HG03196 (cell line): Measurements from ENCODE around the gene FAM217A.

Experiments
- ATAC-seq: cut with Tn5 transposase; IDR thresholded peaks from one replicate; pipeline ENCODE4 v1.9.1; 2021; ENCODE audit not compliant: unreplicated experiment

The FAM217A gene

GRCh38 chr6:4085332-4085700 lies 6.4 kb upstream of the FAM217A start:
- ATAC-seq = no peak

DNA sequence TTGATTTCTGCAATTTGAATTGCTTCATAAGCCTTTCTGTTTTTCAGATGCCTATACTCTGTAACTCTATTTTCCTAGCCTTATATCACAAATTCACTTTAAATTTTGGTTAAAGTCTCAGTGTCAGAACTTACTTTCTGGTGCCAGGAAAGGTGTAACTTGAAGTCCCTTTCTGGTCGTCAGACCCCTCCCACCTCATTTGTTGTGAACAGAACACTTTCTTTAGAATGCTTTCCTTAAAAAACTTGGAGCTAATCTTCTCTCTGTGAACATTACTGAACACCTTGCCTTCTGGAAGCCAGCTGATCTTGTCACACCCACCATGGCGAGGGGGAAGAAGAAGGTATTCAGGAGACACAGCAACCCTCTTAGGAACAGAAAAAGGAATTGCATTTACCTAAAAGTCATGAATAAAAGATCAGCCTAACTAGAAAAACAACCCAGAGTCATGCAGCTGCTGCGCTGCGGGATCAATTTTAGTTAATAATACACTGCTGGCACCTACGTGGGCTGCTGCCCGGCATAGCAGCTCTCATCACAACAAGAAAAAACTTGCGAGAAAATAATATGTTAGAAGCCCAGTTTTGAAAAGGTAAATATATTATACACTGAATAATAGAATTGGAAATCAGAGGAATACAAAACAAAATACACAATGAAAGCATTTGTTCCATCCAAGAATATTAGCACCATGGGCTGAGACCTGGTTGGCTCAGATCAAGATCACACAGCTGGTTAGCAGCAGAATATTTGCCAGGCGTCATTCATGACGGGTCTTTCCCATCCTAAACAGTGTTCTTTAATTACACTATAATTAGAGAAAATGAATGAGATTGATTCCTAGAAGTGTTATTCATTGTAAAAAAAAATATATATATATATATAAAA lies 5.8 kb upstream of the FAM217A start:
- no peak for ATAC-seq

DNA sequence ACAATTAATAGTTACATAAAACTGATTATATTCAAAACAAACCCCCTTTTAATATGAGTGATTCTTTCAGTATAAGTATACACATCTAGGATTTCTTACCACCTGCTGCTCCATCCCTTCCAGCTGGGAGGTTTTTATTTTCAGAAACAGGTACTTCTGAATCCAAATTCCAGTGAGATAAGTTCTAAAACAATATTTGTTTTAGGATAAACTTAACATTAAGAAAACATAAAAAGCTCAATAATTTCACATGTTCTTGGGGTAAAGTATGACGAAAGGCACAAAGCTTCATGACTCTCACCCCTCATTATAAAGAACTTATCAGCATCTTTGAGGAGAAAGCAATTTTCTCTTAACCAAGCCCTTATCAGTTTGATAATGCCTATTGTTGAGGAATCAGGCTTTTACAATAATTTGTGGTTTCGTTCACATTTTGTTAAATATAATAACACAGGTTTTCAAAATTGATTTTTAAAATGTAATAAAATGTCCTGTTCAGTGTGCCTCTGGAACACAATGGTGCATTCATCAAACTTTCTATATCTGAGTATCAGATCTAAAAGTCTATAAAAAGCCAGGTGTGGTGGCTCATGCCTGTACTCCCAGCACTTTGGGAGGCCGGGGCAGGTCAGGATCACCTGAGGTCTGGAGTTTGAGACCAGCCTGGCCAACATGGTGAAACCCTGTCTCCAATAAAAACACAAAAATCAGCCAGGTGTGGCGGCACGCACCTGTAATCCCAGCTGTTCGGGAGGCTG lies 4.3 kb downstream of the FAM217A start:
- no peak for ATAC-seq

GRCh38 chr6:4071330-4071729 lies 7.6 kb downstream of the FAM217A start:
- ATAC-seq = no peak

- no peak for ATAC-seq
These were observed 9.7 kb downstream of the FAM217A start for GRCh38 chr6:4069199-4069598.

- ATAC-seq = no peak
These were observed 11.3 kb downstream of the FAM217A start for GRCh38 chr6:4067673-4068072.

DNA sequence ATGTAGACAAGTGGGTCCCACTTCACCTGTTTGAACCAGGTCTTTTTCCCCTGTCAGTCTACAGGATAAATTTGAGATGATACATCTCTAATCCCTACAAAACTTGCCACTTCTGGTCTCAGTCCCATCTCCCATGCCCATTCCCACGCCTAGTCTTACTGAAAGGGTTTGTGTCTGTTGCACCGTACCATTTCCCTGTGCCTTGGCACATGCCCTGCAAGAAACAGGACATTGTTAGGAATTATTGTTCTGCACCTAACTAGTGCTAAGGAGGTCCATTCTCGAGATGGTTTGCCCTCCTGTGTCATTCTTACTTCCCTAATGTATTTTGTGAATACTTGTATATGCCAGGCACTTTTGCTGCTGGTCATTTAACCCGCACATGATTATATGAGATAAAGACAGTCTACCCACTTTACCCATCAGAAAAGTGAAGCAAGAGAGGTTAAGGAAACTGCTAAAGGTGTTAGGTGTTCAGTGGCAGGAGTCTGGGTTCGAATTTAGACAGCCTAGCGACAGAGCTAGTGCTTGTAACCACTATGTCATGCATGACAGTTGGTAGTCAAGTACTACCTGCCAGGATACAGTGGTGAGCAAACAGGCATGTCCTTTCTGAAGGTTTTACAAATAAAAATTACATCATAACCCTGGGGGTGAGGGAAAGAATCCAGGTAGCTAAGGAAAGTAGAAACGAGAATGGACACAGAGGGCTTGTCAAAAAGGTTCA lies 12.7 kb downstream of the FAM217A start:
- no peak for ATAC-seq

DNA sequence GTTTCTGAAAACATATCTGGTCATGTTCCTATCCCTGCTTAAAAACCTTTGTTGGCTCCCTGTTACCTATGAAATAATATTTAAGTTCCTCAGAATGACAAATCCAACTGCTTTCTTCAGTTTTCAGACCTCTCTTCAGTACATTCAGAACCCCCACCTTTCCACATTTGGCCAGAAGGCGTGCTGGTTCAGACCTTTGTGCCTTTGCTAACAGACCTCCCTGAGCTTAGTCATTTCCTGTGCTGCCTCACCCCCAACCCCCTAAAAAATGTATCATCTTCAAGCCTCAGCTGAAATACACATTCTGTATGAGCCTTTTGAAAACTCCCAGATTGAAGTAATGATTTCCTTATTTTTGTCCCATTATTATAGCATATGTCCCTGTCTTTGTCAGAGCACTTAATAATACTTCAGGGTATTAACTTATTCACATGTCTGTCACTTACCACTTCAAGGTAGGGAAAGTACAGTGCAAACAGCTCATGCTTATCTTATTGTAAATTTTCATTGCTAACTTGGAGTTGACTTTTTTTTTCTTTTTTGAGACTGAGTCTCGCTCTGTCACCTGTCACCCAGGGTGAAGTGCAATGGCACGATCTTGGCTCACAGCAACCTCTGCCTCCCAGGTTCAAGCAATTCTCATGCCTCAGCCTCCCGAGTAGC lies 19.7 kb downstream of the FAM217A start:
- no peak for ATAC-seq

- no peak for ATAC-seq
These were observed 21.9 kb downstream of the FAM217A start for GRCh38 chr6:4057036-4057435.

DNA sequence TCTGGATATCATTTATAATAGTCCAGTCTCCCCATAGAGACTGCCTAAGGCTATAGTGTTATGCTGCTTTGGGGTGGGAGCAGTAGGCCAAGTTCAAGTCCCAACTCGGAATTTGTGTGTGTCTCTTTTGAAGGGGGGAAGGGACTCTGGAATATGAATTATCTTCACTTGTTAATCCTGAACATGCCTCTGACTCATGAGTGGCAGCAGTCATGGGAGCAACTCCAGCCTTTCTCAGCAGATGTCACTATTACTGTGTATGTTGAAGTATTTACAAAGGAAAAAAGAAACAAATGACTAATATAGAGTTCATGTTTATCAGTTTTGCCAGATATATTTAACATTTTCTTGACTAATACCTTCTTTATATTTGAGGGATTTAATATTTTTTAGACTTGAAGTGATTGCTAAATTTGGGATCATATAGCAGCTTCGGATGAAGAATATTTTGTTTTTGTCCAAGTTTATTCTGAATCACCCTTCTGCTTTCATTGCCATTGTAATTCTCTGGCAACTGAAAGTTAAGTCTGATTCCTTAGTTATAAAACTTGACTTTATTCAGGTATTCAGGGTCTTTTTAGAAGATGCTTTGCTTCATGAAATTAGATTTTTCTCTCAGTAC lies 23.4 kb downstream of the FAM217A start:
- ATAC-seq = no peak

GRCh38 chr6:4049246-4049645 lies 29.7 kb downstream of the FAM217A start:
- no peak for ATAC-seq

DNA sequence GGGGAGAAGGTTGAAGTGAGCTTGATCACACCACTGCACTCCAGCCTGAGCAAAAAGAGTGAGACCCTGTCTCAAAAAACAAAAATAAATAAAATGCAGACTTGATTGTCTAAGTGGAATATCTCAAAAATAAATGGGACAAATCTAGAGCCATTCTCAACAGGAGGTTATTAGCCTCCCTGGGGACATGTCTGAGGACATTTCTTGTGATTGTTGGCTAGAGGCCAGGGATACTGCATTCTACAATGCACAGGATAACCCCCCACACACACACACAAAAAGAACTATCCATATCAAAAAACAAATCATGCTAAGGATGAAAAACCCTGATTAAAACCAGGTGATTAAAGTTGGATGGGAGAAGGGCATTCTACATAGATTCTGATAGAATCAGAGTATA lies 37.5 kb downstream of the FAM217A start:
- no peak for ATAC-seq

GRCh38 chr6:4039348-4039747 lies 39.6 kb downstream of the FAM217A start:
- no peak for ATAC-seq

DNA sequence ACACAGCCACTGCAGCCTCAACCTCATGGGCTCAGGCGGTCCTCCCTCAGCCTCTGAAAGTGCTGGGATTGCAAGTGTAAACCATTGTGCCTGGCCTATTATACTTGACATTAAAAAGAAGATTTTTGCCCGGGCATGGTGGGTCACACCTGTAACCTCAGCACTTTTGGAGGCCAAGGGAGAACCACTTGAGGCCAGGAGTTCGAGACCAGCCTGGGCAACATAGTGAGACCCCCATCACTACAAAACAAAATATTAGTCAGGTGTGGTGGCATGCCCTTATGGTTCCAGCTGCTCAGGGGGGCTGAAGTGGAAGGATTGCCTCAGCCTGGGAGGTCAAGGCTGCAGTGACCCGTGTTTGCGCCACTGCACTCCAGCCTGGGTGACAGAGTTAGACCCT lies 42.4 kb downstream of the FAM217A start:
- ATAC-seq = no peak

- no peak for ATAC-seq
These were observed 46.5 kb downstream of the FAM217A start for GRCh38 chr6:4032475-4032874.

- no peak for ATAC-seq
These were observed 47.5 kb downstream of the FAM217A start for GRCh38 chr6:4031442-4031841.

GRCh38 chr6:4030669-4031068 lies 48.3 kb downstream of the FAM217A start:
- no peak for ATAC-seq

DNA sequence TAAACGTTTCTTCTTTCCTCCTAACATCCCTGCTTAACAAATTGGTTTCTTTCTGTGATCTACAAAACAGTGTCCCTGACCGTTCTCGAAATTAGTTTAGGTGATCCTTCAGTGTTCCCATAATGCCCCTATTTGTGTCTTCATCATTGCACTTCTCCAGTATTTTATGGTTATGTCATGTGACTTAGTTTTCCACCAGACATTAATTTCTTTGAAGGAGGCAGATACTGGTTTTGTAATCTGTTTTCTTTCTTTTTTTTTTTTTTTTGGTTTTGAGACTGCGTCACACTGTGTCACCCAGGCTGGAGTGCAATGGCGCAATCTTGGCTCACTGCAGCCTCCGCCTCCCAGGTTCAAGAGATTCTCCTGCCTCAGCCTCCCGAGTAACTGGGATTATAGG lies 49.2 kb downstream of the FAM217A start:
- ATAC-seq = no peak

DNA sequence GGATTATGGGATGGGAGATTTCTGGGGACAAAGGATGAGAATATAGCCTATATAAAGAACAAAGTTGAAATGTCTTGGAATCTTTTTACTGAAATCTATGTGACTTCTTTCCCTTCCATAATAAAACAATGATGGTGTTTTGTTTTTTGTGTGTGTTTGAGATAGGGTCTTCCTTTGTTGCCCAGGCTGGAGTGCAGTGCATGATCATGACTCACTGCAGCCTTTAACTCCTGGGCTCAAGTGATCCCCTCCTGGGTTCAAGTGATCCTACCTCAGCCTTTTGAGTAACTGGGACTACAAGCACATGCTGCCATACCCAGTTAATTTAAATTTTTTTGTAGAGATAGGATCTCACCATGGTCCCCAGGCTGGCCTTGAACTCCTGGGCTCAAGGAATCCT lies 50.9 kb downstream of the FAM217A start:
- ATAC-seq = no peak

DNA sequence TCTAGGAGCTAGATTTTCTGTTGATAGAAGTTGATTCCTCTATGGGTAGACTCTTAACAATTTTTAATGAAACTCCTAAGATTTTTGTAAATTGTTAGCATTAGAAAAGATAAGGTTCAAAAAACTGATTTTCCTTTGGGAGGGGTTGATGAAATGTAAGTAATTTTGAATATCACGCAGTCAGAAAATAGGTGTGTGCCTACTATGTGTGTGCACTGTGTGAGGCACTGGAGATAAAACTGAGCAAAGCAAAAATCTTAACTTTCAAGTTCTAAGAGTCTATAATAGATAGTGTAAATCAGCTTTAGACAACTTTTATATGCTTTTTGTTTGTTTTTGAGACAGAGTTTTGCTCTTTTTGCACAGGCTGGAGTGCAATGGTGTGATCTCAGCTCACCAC lies 53.3 kb downstream of the FAM217A start:
- ATAC-seq = no peak

DNA sequence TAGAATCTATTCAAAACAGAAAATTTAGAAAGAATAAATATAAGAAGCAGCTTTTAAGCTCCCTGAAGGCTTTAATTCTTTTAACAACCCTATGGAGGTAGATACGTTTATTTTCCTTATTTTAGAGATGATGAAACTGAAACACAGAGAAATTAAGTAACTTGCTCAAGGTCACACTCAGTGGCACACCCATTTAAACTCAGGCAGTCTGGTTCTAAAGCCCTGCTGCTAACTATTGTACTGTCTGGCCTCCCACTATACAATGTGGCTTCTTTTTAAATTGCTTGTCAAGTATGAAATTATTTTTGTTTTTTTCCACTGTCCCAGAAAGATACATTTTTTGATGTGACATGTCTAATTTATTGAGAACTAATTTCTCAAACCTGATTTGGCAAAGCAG lies 55.7 kb downstream of the FAM217A start:
- ATAC-seq = no peak
